ENCODE results near the gene ACVRL1.

The ACVRL1 gene

DNA sequence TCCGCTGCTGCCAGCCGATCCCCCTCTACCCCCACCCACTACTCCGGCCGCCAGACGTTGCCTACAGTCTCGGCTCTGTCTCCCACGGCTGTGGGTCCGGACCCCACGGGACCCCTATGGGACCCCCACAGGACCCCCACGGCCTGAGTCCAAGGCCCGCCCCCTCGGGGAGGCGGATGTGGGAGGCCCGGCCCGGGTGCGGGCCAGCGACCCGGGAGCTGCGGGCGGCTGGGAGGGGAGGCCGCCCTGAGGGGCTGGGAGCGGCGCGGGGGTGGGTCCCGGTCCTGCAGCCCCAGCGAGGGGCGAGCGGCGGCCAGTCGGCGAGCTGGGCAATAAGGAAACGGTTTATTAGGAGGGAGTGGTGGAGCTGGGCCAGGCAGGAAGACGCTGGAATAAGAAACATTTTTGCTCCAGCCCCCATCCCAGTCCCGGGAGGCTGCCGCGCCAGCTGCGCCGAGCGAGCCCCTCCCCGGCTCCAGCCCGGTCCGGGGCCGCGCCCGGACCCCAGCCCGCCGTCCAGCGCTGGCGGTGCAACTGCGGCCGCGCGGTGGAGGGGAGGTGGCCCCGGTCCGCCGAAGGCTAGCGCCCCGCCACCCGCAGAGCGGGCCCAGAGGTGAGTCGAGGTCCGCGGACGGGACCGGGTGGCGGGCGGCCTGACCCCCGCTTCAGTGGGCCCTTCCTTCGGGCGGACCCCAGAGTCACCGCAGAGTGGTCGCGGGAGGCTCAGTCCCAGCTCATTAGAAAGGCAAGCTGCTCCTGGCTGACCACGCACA, at the start of gene ACVRL1:
ACVRL1 (plus strand) TSS at position 422 of the 773 bp plus-strand sequence. CDS start 4,971 bp downstream, outside the sequence.
- no peak for DNase-seq

DNA sequence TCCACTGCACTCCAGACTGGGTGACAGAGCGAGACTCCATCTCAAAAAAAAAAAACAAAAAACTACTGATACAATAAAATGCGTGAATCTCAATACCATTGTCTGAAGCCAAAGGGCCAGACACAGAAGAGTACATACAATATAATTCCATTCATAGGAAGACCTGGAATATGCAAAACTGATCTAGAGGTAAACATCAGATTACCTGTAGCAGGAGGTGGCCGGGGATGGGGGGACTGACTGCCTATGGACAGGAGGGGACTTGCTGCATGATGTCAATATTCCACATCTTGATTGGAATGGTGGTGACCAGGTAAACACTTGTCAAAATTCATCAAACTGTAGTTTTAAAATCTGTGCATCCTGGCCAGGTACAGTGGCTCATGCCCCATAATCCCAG, 46.3 kb upstream of the ACVRL1 start:
- no peak for DNase-seq

DNA sequence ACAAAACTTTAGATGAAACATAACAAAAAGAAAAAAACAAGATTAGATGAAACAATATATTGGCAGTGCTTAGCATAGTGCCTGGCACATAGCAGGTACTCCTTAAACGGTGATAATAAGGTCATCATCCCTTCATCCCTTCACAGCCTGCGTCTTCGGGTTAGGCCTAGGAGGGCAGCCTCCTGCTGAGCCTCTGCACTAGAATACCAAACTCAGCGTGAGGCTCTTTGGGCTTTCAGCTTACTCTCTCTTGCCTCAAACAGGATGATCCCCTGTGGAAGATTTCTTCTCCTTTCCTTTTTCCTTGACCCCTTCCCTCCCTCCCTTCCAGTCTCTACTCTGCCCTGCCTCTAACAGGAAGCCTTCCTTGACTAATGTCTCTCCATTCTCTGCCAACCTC, 44.4 kb upstream of the ACVRL1 start:
- DNase-seq: no peak

DNA sequence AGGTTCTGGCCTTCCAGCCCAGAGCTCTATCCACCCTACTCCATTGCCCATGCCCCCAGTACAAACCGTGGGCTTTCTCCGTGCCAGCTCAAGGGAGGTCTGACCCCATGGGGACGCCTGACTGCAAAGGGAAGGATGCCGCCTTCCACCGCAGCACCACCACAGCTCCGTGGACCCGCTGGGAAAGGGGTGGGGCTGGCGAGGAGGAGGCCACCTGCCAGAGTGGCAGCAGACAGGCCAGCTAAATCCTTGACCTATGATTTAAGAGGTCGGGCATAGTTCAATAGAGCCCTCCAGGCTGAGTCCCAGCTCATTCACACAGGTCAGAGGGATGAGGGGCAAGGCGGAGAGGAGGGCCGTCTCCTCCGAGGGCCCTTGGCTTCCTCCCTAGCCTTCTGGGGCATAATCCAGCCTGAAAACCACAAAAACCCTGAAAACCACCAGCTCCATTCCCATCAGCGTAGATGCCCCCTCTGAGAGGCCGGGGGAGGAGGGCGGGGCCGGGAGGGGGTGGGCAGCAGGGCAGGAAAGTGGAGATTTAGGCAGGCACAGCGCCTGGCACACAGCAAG, 43.9 kb upstream of the ACVRL1 start:
- no peak for DNase-seq

DNA sequence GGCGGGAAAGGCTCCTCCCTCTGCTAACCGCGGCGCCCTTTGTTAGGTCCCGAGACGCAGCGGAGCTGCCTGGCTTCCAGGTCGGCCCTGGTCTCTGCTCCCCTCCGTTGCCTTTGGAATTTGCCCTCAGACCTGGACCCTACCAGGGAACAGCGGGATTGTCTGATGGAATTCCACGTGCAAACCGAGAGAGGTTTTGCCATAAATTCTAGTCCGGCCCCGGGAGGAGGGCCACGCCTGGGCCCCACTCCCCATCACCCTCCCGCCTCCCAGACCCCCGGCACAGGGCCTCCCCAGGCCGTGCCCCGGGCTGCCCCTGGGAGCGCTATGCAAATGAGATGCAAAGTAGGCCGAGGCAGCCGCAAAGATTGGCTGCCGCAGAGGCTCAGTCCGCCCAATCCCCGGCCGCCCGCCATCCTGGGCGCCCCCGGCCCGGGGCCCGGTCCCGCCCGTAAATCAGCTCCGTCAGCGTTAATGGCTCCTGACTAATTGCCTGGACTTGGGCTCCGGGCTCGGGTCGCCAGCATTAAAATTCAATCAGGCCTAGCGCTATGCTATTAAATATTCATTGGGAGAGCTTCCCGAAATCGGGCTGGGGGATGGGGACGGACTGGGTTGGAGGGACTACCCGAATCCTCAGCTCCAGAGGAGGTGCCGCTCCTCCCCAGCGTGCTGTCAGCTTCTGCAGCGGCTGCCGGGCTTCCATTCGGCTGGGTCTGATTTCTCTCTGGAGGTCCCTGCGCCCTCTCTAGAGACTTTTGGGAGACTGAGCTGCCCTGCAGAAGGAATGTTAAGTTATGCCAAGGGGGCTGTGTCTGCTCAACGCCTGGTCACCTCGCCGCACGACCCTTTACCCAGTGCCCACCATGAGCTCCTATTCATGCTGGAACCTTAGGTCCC, 43.1 kb upstream of the ACVRL1 start:
- DNase-seq: no peak

DNA sequence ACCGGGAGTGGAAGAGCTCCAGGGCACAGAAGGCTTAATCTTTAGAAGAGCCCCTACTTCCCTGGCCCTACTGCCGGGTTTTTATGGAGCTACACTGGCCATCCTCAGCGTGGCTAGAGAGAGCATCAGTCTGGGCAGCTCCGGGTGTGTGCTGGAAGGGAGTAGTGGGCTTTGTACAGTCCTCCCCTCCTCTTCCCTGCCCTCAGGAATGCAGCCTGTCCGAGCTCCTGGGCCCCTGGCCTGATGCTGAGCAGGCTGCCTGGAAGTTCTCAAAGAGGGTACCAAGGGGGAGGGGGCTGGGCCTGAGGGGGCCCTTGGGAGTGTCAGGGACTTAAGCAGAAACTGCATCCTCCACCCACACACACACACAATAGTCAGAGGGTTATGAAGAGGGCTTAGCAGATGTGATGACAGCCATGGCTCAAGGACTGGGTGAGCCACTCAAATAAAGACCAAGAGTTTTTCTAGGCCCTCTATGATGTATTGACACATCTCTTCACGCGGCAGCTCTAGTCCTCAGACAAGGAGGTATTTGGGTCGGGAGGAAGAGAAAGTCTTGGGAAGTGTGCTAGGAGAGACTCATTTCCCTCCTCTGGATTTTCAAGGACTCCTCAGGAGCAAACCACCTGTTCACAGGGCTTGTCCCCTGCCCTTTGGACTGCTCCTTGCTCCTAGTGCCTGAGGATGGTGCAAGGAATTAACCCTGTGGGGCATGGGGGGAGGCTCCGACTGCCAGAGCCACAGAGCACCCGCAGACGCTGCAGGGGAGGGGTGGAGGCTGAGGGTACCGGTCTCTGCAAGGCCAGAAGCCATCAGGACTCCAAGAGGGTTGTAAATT, 42.3 kb upstream of the ACVRL1 start:
- no peak for DNase-seq

DNA sequence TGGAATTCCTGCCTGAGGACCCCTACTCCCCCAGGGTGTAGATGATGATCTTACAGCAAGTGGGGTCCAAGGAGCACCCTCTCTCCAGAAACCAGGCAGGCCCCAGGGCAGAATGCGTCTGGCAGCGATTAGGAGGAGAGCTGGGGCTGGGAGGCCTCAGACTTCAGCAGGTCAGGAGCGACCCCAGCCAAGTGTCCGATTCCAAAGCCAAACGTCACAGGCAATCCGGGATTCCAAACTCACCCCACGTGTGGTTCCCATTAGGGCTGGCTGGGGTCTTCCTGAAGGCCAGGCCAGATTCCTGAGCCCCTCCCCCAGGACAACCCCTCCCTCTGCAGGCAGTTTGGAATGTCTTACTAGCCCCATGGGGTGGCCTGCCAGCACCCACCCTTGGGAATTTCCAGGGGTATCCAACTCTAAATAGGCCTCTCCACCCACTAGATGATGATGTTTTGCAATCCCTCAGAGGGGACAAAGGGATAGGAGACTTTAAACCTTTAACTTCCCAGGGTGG, 41.5 kb upstream of the ACVRL1 start:
- DNase-seq: no peak

DNA sequence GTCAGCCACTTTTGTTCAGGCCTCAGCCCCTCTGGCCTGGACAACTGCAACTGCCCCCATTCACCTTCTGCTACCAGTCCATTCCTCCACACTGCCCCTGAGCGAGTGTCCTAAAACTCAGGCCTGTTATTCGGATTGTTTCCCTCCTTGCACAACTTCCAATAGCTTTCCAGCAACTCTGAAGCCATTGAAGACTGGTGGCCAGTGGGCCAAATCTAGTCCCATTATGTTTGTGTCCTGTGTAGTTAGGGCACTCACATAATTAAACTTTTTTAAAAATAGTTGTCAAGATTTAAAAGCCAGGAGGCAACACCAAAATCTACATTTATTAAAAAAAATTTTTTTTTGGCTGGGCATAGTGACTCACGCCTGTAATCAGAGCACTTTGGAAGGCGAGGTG, 41.0 kb upstream of the ACVRL1 start:
- no peak for DNase-seq

DNA sequence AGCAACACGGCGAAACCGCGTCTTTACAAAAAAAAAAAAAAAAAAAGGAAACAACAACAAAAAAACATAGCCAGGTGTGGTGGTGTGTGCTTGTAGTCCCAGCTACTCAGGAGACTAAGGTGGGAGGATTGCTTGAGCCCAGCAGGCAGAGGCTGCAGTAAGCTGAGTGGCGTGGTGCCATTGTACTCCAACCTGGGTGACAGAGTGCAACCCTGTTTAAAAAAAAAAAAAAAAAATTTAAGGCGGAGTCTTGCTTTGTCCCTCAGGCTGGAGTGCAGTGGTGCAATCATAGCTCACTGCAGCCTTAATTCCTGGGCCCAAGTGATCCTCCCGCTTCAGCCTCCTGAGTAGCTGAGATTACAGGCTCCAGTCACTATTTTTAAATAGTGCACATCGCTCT, 40.5 kb upstream of the ACVRL1 start:
- no peak for DNase-seq

DNA sequence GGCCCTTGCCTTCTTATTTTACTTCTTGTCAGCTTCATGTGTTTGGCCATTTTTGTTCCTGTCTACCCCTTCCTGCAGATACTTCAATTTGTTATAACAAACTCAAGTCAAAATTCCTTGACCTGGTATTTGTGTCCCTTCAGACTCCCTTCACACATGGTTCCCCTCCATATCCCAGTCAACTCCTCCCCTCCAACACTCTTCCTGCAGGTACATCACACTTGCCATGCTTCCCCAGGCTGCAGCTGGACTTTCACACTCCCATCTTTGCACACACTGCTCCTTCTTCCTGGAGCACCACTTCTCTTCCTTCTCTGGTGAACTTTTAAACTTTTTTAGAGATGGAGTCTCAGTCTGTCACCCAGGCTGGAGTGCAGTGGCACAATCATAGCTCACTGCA, 39.9 kb upstream of the ACVRL1 start:
- DNase-seq: no peak

DNA sequence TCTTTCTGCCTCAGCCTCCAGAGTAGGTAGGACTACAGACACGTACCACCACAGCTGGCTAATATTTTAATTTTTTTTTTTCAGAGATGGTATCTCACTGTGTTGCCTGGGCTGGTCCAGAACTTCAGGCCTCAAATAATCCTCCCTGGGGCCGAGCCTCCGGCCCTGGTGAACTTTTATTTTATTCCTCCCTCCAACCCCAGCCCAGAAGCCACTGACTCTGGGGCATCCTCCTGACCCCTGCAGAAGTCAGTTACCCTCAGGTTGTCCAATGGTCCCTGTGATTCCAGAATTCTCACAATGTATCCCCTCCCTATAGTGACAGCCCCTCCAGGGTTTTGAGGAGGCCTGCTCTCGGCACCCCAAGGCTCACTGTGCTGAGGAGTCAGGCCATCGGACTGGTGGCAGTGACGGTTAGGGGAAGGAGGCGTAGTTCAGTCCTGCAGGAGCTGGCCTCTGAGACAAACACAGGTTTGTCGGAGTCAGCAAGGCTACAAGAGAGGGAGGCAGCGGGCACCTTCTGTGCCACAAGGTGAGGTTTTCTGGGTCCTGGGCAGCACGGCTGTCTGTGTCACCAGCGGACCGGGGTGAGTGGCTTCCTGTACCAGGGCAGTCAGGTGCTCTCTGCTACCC, 39.4 kb upstream of the ACVRL1 start:
- no peak for DNase-seq

DNA sequence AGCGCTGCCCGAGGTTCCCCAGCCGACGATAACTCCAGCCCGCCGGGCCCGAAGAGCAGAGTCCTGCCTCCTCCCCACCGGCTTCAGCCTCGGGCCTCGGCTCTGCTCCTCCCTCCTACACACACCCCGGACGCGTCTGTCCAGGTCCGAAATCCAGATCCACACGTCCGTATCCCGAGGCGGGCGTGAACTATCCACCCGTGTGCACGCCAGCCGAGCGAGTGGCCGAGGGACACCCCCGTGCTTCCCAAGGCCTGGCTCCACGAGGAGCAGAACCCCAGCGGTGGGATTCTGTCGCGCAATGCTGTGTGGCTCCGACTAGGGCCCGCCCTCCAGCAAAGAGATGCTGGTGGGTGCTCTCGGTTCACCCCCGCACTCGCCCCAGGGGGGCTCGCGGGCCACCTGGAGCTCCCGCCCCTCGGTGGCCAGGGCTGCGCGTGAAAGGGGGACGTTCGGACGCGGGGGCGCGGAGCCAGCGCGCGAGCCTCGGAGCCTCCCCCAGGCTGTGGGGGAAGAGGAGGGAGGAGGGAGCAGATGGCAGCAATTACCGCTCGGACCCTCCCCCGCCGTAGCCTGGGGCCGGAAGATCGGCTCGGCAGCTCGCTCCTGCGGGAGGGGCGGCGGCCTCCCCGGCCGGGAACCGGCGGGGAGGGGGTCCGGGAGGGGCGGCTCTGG, 38.3 kb upstream of the ACVRL1 start:
- no peak for DNase-seq

DNA sequence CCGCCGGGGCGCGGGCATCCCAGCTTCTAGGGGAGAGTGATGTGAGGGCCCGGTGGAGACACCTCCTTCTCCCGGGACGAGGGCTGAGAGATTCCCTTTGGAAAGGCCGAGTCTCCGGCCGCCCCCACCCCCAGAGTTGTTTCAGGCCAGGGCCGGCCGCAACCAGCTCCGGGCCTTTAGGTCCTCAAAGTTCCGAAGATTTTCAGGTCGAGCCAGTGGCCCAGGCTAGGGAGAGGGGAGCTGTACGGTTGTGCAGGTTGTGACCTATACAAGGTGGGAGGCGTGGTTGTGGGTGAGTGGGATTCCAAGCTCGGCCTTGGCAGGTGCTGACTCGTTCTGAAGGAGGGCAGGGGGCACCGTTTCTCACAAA, 37.8 kb upstream of the ACVRL1 start:
- no peak for DNase-seq

DNA sequence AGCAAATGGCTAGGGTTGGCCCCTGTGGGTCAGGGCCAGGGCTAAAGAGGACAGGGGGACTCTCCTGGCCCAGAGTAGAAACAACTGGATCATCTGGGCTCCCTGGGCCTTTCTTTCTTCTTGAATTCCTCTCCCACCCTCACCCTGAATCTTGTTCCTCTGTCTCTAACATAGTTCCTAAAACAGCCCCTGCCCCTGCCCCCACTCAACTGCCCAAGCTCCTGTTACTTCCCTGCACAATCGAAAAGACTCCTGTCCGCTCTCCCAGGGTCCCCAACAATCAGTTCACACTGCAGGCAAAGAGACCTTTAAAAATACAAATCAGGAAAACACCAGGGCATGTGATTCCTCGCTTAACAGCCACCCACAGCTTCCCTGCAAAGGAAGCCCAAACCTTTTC, 37.4 kb upstream of the ACVRL1 start:
- no peak for DNase-seq

DNA sequence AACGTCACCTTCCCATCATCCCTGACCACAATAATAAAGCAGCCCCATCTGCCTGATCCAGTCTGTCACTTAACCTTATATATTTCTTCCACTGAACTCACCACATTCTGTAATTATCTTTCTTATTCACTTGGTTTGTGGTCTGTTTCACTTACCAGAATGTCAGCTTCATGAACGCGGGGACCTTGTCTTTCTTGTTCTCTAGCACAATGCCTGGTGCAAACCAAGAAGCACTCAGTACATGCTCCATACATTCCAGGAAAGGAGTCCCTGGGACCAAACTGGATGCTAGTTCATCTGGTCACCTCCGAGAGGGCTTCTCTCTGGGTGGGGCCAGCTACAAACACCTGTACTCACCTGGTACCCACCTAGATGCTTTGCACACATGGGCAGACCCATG, 36.8 kb upstream of the ACVRL1 start:
- no peak for DNase-seq

DNA sequence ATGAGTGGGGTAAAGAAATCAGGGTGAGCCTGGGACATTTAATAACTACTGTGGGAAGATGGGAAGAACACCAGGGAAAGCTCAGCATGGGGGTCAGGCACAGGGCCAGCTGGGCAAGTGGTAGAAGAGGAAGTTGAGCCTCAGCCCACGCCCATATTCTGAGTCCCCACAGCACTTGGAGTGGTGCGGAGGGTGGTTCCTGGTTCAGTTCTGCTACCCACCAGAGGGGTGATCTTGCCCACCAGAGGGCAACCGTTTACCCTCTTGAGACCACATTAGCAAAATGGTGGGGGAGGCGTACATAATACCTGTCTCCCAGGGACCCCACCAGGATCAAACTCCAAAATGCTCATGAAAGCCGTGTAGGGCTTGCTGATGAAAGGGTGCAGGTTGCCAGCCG, 36.2 kb upstream of the ACVRL1 start:
- peak; percentile 41 for DNase-seq

DNA sequence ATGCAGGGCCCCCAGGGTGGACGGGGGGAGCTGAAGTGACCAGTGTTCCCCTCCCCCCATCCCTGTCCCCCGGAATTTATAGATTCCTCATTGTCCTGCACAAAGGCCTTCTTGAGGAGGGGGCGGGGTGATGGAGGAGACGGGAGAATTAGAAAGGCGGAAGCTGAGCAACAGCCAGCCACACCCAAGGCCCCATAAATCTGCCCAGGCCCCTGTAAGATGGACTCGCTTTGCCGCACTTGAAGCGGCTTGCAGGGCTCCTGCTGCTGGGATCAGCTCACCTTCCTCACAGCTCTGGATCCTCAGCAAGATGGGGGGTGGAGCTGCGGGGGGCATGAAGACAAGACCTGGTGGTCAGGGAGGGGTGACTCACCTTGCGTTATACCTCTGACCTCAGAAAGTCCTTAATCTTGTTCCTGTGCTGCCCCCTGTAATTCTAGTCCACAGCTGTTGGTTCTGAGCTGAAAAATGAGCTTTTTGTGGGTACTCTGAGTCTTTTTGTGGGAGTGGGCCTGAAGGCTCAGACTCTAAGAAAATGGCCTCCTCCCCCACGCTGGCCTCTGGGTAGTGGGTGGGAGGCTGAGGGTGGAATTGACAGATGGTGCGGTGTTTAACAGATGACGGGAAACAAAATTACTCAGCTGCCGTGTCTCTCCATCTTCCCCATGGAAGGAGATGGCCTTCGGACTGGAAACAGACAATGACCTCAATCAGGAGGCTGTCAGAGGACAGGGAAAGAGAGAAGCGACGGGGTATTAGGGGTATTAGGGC, 35.2 kb upstream of the ACVRL1 start:
- DNase-seq: no peak

DNA sequence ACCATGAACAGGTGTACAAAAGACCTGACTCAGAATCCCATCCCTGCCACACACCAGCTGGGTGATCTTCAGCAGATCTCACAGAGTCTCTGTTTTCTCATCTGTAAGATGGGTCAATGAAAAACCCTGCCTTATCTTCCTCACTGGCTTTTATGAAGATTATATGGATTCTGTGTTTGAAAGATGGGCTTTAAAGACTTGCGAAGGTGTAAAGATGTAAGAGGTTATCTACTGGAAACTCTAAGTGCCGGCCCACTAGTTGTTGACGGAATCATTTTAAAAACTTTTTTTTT, 34.7 kb upstream of the ACVRL1 start:
- DNase-seq: no peak

DNA sequence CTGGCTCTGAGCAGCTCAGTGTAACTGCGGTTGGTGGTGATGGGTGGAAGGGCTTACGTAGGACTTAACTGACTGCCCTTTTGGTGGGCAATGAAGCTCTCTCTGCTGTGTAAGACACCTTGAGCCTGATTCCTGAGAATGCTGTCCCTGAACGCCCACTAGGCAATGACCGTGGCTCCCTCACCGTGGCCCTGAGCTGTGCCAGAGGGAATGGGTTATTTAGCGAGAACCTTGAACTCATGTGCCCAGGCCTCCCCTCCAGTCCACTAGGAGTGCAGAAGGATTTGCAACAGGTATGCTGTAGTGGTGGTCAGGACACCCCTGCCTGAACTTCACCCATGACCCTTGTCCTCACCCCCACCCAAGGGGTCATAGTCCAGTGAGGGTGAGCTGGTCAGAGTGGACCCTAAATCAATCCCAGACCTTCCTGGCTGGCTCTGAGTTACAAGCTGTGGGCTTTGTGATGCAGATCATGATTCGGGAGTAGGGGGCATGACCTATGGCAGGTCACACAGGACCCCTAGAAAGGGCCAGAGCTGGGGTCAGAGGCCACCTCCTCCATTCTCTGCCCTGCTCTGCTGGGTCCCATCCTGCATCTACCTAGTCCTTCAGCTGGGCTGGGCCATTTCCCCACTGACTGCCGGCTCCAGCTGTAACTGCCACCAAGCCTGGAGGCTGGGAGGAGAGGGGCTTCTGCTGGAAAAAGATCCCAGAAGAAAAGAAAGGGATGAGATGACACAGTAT, 33.9 kb upstream of the ACVRL1 start:
- no peak for DNase-seq

DNA sequence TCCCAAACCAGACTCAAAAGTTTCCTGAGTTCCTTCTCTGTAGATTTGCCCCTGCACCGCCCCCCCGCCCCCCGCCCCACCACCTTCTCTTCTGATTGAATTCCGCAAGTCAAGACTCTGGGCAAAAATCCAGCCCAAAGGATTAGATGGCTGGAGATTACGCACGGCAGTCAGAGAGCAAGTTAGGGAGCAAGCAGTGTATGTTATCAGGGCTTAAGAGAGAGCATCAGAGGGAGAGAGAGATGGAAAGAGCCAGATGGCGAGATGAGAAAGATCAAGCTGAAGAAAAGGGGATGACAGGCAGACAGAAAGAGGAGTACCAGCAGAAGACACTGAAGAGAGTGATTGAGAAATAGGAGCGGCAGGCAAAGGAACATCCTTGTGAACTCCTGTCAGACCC, 33.3 kb upstream of the ACVRL1 start:
- no peak for DNase-seq
